Measurements from ENCODE around the gene IPCEF1. TPM values are rescaled to one million over a fixed set of nuclear protein-coding genes. Genes with fewer than 3 reads are reported as not detected.

Gene IPCEF1
- total and polyA plus RNA-seq, 2 donors (not counting 1 experiment from before 2014, with no cell fraction given) = 0.03 to 0.33 TPM

DNA sequence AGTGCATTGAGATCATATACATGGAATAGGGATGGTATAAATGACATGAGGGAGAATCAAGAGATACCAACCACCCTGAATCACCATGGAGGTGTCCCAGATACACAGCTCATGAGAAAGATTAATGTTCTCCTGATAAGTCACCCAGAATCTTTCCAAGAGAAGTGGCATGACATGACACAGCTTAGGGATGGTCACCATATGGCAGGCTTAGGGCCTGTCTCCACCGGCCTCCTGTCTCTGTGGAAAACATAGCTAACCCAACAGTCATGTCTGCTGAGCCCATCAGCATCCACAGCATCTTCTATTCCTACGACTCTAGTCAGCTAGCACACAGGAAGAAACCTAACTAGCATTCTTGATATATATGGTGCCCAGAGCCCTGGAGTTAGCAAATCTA is 133.3 kb downstream of the IPCEF1 start:
- no peak overlapping the region for H2AFZ ChIP-seq (ENCODE audit: low read length)
- no peaks in the 10 kb centered on the region for H3K79me2 ChIP-seq (ENCODE audit: control insufficient read depth, insufficient read depth, low read length)
- H3K9ac ChIP-seq (ENCODE audit: insufficient read depth, low read length) = no peak overlapping the region
- no peaks in the 10 kb centered on the region for H3K36me3 ChIP-seq (ENCODE audit: control insufficient read depth, insufficient read depth, low read length)
- H3K27me3 ChIP-seq (ENCODE audit: control insufficient read depth, insufficient read depth, low read length) = peaks cover 2% of the 10 kb centered on the region
- no peaks in the 10 kb centered on the region for H4K20me1 ChIP-seq (ENCODE audit: control insufficient read depth, extremely low read depth, insufficient read depth, low read length)
- no peak overlapping the region for H3K4me2 ChIP-seq (ENCODE audit: extremely low read depth, insufficient read depth, low read length)
- no peaks in the 10 kb centered on the region for H3K4me1 ChIP-seq (ENCODE audit: control insufficient read depth, extremely low read depth, insufficient read depth, low read length)
- H3K27ac ChIP-seq (ENCODE audit: insufficient read depth, low read length) = no peak overlapping the region
- H3K4me3 ChIP-seq (replicated peaks in 1 of 4; ENCODE audit: control extremely low read depth in 1 of 4, insufficient read depth in 1 of 4, low read depth in 3 of 4, low read length in 4 of 4) = no peak overlapping the region
- no peak for DNase-seq (ENCODE audit: low read depth in 2 of 2)
- TF ChIP-seq, protein P1, sequence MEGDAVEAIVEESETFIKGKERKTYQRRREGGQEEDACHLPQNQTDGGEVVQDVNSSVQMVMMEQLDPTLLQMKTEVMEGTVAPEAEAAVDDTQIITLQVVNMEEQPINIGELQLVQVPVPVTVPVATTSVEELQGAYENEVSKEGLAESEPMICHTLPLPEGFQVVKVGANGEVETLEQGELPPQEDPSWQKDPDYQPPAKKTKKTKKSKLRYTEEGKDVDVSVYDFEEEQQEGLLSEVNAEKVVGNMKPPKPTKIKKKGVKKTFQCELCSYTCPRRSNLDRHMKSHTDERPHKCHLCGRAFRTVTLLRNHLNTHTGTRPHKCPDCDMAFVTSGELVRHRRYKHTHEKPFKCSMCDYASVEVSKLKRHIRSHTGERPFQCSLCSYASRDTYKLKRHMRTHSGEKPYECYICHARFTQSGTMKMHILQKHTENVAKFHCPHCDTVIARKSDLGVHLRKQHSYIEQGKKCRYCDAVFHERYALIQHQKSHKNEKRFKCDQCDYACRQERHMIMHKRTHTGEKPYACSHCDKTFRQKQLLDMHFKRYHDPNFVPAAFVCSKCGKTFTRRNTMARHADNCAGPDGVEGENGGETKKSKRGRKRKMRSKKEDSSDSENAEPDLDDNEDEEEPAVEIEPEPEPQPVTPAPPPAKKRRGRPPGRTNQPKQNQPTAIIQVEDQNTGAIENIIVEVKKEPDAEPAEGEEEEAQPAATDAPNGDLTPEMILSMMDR (conservative IDR thresholded peaks at IDR 0.05 in 1 of 2, IDR thresholded peaks at IDR 0.05 in 1 of 2; ENCODE audit: low read depth in 1 of 2, low read length in 2 of 2) = no peak
- TF ChIP-seq EZH2 (IDR thresholded peaks at IDR 0.05; ENCODE audit: low read length, missing control alignments) = no peak
- no peaks in the 10 kb centered on the region for H3K9me3 ChIP-seq (ENCODE audit: control insufficient read depth, insufficient read depth, low read depth, low read length)

DNA sequence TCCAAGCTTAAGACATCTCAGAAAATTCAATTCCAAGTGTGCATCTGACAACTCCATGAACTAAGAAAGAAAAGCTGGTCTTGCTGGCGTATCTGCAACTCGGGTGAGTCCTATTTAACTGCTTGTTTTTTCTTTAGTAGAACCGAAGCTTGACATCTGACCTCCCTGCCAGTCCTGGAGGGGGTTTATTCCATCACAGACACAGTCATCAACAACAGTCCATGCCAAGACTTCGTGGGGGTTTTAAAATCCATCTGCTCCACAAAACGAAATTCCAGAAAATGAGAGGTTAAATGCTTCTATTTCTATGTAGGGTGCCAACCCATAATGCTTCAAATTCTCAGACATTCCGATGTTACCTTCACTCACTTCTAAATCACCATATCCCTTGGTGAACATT is 133.9 kb downstream of the IPCEF1 start:
- TF ChIP-seq, protein P1 (conservative IDR thresholded peaks at IDR 0.05 in 1 of 2, IDR thresholded peaks at IDR 0.05 in 1 of 2; ENCODE audit: low read depth in 1 of 2, low read length in 2 of 2) = no peak
- no peak for TF ChIP-seq EZH2 (IDR thresholded peaks at IDR 0.05; ENCODE audit: low read length, missing control alignments)
- no peak overlapping the region for H2AFZ ChIP-seq (ENCODE audit: low read length)
- H3K9ac ChIP-seq (ENCODE audit: insufficient read depth, low read length) = no peak overlapping the region
- H4K20me1 ChIP-seq (ENCODE audit: control insufficient read depth, extremely low read depth, insufficient read depth, low read length) = no peaks in the 10 kb centered on the region
- no peaks in the 10 kb centered on the region for H3K9me3 ChIP-seq (ENCODE audit: control insufficient read depth, insufficient read depth, low read depth, low read length)
- no peak overlapping the region for H3K4me3 ChIP-seq (replicated peaks in 1 of 4; ENCODE audit: control extremely low read depth in 1 of 4, insufficient read depth in 1 of 4, low read depth in 3 of 4, low read length in 4 of 4)
- no peak overlapping the region for H3K4me2 ChIP-seq (ENCODE audit: extremely low read depth, insufficient read depth, low read length)
- H3K36me3 ChIP-seq (ENCODE audit: control insufficient read depth, insufficient read depth, low read length) = no peaks in the 10 kb centered on the region
- no peak for DNase-seq (ENCODE audit: low read depth in 2 of 2)
- no peaks in the 10 kb centered on the region for H3K79me2 ChIP-seq (ENCODE audit: control insufficient read depth, insufficient read depth, low read length)
- peaks cover 2% of the 10 kb centered on the region for H3K27me3 ChIP-seq (ENCODE audit: control insufficient read depth, insufficient read depth, low read length)
- H3K27ac ChIP-seq (ENCODE audit: insufficient read depth, low read length) = no peak overlapping the region
- no peaks in the 10 kb centered on the region for H3K4me1 ChIP-seq (ENCODE audit: control insufficient read depth, extremely low read depth, insufficient read depth, low read length)

DNA sequence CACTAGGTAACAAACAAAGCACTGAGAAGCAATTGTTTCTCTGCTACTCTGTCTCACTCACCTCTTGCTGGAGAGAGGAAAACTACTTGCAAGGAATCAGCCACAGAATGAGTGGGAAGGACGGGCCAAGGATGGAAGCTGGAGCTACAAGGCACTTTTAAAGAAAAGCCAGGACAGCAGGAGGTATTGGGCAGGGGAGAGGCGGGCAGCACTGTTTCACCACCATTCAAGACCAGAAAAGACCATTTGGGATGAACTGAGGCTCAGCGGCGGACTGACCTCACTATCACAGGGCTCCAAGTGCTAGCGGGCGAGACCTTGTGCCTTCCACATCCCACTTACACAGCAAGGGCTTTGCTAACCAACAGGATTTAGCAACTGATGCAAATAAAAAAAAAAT is 137.4 kb downstream of the IPCEF1 start:
- Histone ChIP-seq H3K9me3 (ENCODE audit: control insufficient read depth, insufficient read depth, low read depth, low read length) (no peaks in the 10 kb centered on the region), H2AFZ (ENCODE audit: low read length) (no peak overlapping the region), H3K27ac (ENCODE audit: insufficient read depth, low read length) (no peak overlapping the region), H3K9ac (ENCODE audit: insufficient read depth, low read length) (no peak overlapping the region), H3K4me2 (ENCODE audit: extremely low read depth, insufficient read depth, low read length) (no peak overlapping the region), H3K36me3 (ENCODE audit: control insufficient read depth, insufficient read depth, low read length) (no peaks in the 10 kb centered on the region), H3K4me1 (ENCODE audit: control insufficient read depth, extremely low read depth, insufficient read depth, low read length) (no peaks in the 10 kb centered on the region), H3K4me3 (replicated peaks in 1 of 4; ENCODE audit: control extremely low read depth in 1 of 4, insufficient read depth in 1 of 4, low read depth in 3 of 4, low read length in 4 of 4) (no peak overlapping the region), H3K79me2 (ENCODE audit: control insufficient read depth, insufficient read depth, low read length) (no peaks in the 10 kb centered on the region), H3K27me3 (ENCODE audit: control insufficient read depth, insufficient read depth, low read length) (peaks cover 2% of the 10 kb centered on the region), H4K20me1 (ENCODE audit: control insufficient read depth, extremely low read depth, insufficient read depth, low read length) (no peaks in the 10 kb centered on the region)
- DNase-seq (ENCODE audit: low read depth in 2 of 2) = no peak
- no peak for TF ChIP-seq EZH2 (IDR thresholded peaks at IDR 0.05; ENCODE audit: low read length, missing control alignments)
- TF ChIP-seq, protein P1 (conservative IDR thresholded peaks at IDR 0.05 in 1 of 2, IDR thresholded peaks at IDR 0.05 in 1 of 2; ENCODE audit: low read depth in 1 of 2, low read length in 2 of 2) = no peak

Measured in fibroblast of lung (primary cell).